ENCODE results near the gene TRIO. TPM values are rescaled to one million over a fixed set of nuclear protein-coding genes. Genes with fewer than 3 reads are reported as not detected.

TRIO gene
- total RNA-seq, 5 donors from 2014 or later (not counting 1 experiment from before 2014, with no cell fraction given) = 6.2 to 31.1 (median 11.8) TPM

DNA sequence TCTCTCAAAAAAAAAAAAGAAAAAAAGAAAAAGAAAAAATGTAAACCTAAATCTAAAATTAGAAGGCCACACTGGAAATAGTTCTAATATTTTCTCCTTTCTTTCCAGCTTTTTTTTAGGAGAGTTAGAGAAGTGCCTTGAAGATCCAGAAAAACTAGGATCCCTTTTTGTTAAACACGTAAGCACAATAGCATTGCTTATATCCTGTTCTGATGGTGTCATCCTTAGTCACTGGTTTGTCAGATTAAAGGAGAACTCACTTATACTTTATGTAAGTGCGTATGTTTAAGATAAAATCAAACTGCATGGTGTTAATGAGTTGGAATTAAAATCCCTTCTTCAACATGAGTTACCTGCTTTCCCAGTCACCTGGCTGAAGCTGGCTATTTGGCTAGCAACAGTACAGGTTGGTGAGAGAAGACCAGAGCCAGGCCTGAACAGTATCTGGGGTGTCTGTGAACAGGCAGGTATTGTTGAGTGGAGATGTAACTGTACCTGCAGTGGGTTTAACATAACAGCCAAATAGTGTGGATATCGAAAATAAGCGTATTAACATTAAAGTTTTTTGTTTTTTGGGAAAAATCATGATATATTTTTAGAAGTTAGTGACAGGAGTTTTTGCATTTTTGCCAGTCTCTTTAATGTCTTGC is 333.8 kb downstream of the TRIO start:
- Histone ChIP-seq H3K27ac (ENCODE audit: low read length) (no peak overlapping the region), H3K27me3 (replicated peaks in 1 of 2; ENCODE audit: control insufficient read depth in 2 of 2, extremely low read depth in 1 of 2, insufficient read depth in 2 of 2, low read length in 1 of 2) (no peaks in the 10 kb centered on the region), H3K4me3 (ENCODE audit: control insufficient read depth in 1 of 2, extremely low read depth in 1 of 2, low read length in 1 of 2) (no peak overlapping the region), H3K4me1 (ENCODE audit: control insufficient read depth in 1 of 2, extremely low read depth in 1 of 2, insufficient read depth in 2 of 2, low read length in 2 of 2) (no peaks in the 10 kb centered on the region), H3K36me3 (ENCODE audit: control insufficient read depth in 2 of 2, extremely low read depth in 1 of 2, insufficient read depth in 1 of 2, low read length in 1 of 2) (no peaks in the 10 kb centered on the region), H3K9me3 (no peaks in the 10 kb centered on the region)
- Mint-ChIP-seq H3K27ac (no peak overlapping the region), H3K4me1 (peaks cover 0 to 4% (median 3%) of the 10 kb centered on the region in 3 donors), H3K9me3 (no peaks in the 10 kb centered on the region), H3K27me3 (no peaks in the 10 kb centered on the region), H3K36me3 (peaks cover 3% of the 10 kb centered on the region), H3K4me3 (no peak overlapping the region)
- ATAC-seq (replicated peaks in 1 of 4) = no peak
- DNase-seq = no peak
- ChIA-PET CTCF (no interaction called here), POLR2A (no interaction called here)
- no CpG with 5 or more reads among the region's 4 CpGs for WGBS (ENCODE audit: insufficient coverage)

DNA sequence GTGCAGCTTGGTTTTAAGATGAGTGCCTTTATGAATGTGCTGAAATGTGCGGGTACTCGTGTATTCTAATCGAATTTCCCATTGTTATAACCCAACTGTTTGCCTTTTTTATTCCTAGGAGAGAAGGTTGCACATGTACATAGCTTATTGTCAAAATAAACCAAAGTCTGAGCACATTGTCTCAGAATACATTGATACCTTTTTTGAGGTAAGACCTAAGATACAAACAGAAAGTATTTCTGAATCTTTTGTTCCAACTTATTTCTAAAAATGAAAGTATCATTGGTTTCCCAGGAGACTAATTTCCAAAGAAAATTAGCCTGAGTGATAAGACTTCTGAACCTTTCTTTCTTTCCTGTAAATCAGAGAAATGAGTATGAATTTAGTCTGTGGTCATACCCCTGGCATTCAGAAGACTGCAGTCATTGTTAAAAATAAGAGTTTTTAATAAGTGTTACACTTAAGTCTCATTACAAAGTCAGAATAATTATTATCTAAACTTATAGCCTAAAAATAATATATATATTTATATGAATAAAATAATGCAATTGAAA is 336.1 kb downstream of the TRIO start:
- H3K27ac ChIP-seq (ENCODE audit: low read length) = no peak overlapping the region
- no peaks in the 10 kb centered on the region for H3K9me3 Mint-ChIP-seq
- H3K4me3 ChIP-seq (ENCODE audit: control insufficient read depth in 1 of 2, extremely low read depth in 1 of 2, low read length in 1 of 2) = no peak overlapping the region
- no peaks in the 10 kb centered on the region for H3K27me3 ChIP-seq (replicated peaks in 1 of 2; ENCODE audit: control insufficient read depth in 2 of 2, extremely low read depth in 1 of 2, insufficient read depth in 2 of 2, low read length in 1 of 2)
- 80% methylated on average over 2 of the region's 3 CpGs for WGBS (ENCODE audit: insufficient coverage)
- H3K4me1 Mint-ChIP-seq = peaks cover 0 to 4% (median 3%) of the 10 kb centered on the region in 3 donors
- H3K9me3 ChIP-seq = no peaks in the 10 kb centered on the region
- no peaks in the 10 kb centered on the region for H3K4me1 ChIP-seq (ENCODE audit: control insufficient read depth in 1 of 2, extremely low read depth in 1 of 2, insufficient read depth in 2 of 2, low read length in 2 of 2)
- ChIA-PET CTCF (no interaction called here), POLR2A (no interaction called here)
- no peak overlapping the region for H3K27ac Mint-ChIP-seq
- DNase-seq (no peak), ATAC-seq (replicated peaks in 1 of 4) (no peak)
- no peak overlapping the region for H3K4me3 Mint-ChIP-seq
- peaks cover 0 to 4% of the 10 kb centered on the region in 2 donors for H3K36me3 ChIP-seq (ENCODE audit: control insufficient read depth in 2 of 2, extremely low read depth in 1 of 2, insufficient read depth in 1 of 2, low read length in 1 of 2)
- peaks cover 3% of the 10 kb centered on the region for H3K36me3 Mint-ChIP-seq
- H3K27me3 Mint-ChIP-seq = no peaks in the 10 kb centered on the region

DNA sequence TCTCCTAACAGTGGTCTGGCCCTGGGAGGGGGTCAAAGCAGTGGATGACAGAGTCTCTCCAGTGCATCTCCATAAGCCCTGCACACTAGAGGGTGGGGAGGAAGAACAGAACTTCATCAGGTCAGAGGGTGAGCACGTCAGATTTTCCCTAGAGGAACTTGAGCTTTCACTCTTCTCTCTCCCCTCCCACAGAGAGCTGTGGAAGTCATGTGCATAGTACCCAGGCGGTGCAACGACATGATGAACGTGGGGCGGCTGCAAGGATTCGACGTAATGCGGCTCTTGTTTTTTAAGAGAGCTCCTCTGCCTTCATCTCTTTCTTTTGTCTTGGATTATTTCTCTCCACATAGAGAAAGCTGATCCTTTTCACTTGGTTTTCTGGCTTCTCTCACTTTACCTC is 338.2 kb downstream of the TRIO start:
- POLR2A ChIA-PET = no interaction called here
- no peak overlapping the region for H3K4me3 Mint-ChIP-seq

DNA sequence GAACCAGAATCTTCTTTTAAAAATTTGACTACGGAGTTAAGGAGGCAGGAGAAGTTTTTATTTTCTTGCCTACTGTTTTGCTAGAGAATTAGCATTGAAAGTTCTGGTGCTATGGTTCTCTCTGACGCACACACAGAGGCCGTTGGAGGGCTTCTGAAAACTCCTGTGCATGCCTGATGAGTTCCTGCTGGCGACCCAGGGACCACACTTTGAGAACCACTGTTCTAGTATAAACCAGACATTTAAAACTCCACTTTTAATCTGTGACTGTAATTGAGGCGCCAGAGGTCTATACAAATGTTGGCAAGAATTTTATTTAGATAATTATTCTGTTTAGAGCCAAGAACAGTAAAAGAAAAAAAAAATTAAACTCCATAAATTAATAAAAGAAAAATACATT is 338.9 kb downstream of the TRIO start:
- H3K27me3 ChIP-seq (replicated peaks in 1 of 2; ENCODE audit: control insufficient read depth in 2 of 2, extremely low read depth in 1 of 2, insufficient read depth in 2 of 2, low read length in 1 of 2) = no peaks in the 10 kb centered on the region
- ATAC-seq (replicated peaks in 1 of 4) (no peak), DNase-seq (no peak)
- Mint-ChIP-seq H3K36me3 (peaks cover 3% of the 10 kb centered on the region), H3K4me3 (no peak overlapping the region), H3K27ac (no peak overlapping the region), H3K27me3 (no peaks in the 10 kb centered on the region), H3K9me3 (no peaks in the 10 kb centered on the region), H3K4me1 (peaks cover 3 to 10% (median 4%) of the 10 kb centered on the region in 3 donors)
- peaks cover 0 to 4% of the 10 kb centered on the region in 2 donors for H3K36me3 ChIP-seq (ENCODE audit: control insufficient read depth in 2 of 2, extremely low read depth in 1 of 2, insufficient read depth in 1 of 2, low read length in 1 of 2)
- no peaks in the 10 kb centered on the region for H3K9me3 ChIP-seq
- H3K27ac ChIP-seq (ENCODE audit: low read length) = no peak overlapping the region
- 70% methylated on average over 2 of the region's 5 CpGs for WGBS (ENCODE audit: insufficient coverage)
- CTCF ChIA-PET = no interaction called here
- no peak overlapping the region for H3K4me3 ChIP-seq (ENCODE audit: control insufficient read depth in 1 of 2, extremely low read depth in 1 of 2, low read length in 1 of 2)
- H3K4me1 ChIP-seq (ENCODE audit: control insufficient read depth in 1 of 2, extremely low read depth in 1 of 2, insufficient read depth in 2 of 2, low read length in 2 of 2) = peaks cover 0 to 2% of the 10 kb centered on the region in 2 experiments
- POLR2A ChIA-PET = interaction anchor here in 1 of 2 donors (0.6 kb wide), 1 partner anchor 123 kb away, joined by 3 read pairs; no protein-coding TSS in a partner anchor

More for the DNA sequence above, 338.2 kb downstream of the TRIO start:
- H3K27ac ChIP-seq (ENCODE audit: low read length) = no peak overlapping the region
- H3K4me3 ChIP-seq (ENCODE audit: control insufficient read depth in 1 of 2, extremely low read depth in 1 of 2, low read length in 1 of 2) = no peak overlapping the region
- no peaks in the 10 kb centered on the region for H3K9me3 Mint-ChIP-seq
- H3K27me3 Mint-ChIP-seq = no peaks in the 10 kb centered on the region
- H3K9me3 ChIP-seq = no peaks in the 10 kb centered on the region
- H3K27ac Mint-ChIP-seq = no peak overlapping the region
- peaks cover 3% of the 10 kb centered on the region for H3K36me3 Mint-ChIP-seq
- no peaks in the 10 kb centered on the region for H3K27me3 ChIP-seq (replicated peaks in 1 of 2; ENCODE audit: control insufficient read depth in 2 of 2, extremely low read depth in 1 of 2, insufficient read depth in 2 of 2, low read length in 1 of 2)
- DNase-seq (no peak), ATAC-seq (replicated peaks in 1 of 4) (no peak)
- CTCF ChIA-PET = interaction anchor here in 1 of 2 donors (0.5 to 0.7 kb wide), 2 partner anchors 11 to 143 kb away, joined by 5 read pairs; no protein-coding TSS in a partner anchor
- peaks cover 0 to 4% of the 10 kb centered on the region in 2 donors for H3K36me3 ChIP-seq (ENCODE audit: control insufficient read depth in 2 of 2, extremely low read depth in 1 of 2, insufficient read depth in 1 of 2, low read length in 1 of 2)
- peaks cover 3 to 10% (median 4%) of the 10 kb centered on the region in 3 donors for H3K4me1 Mint-ChIP-seq
- WGBS (ENCODE audit: insufficient coverage) = 100% methylated on average over 7 of the region's 8 CpGs
- peaks cover 0 to 2% of the 10 kb centered on the region in 2 experiments for H3K4me1 ChIP-seq (ENCODE audit: control insufficient read depth in 1 of 2, extremely low read depth in 1 of 2, insufficient read depth in 2 of 2, low read length in 2 of 2)

DNA sequence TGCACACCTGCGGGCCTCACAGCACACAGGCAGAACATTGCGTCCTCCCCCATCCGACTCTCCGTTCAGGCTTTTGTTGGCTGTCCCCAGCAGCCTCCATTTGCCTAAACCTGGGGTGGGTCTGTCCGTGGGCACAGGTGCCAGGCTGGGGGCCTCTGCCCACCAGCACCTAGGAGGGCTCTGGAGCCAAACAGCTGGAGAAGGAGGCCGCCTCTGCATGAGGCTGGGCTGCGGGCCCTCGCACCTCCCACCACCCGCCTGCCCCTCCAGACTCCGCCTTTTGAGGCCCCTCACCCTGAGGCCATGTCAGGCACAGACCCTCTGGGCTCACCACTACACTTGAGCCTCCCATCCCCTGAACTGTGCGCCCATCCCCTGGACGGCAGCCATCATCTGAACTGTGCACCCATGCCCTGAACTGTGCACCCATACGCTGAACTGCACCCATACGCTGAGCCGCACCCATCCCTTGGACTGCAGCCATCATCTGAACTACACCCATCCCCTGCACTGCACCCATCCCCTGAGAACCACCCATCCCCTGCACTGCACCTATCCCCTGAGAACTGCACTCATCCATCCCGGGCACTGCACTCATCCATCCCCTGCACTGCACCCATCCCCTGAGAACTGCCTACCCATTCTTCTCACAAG is 340.5 kb downstream of the TRIO start:
- WGBS (ENCODE audit: insufficient coverage) = 91% methylated on average over 12 of the region's 16 CpGs
- H3K4me3 Mint-ChIP-seq = no peak overlapping the region
- H3K4me1 Mint-ChIP-seq = peaks cover 3 to 10% (median 4%) of the 10 kb centered on the region in 3 donors
- H3K27me3 ChIP-seq (replicated peaks in 1 of 2; ENCODE audit: control insufficient read depth in 2 of 2, extremely low read depth in 1 of 2, insufficient read depth in 2 of 2, low read length in 1 of 2) = no peaks in the 10 kb centered on the region
- H3K36me3 Mint-ChIP-seq = no peaks in the 10 kb centered on the region
- ChIA-PET POLR2A (no interaction called here), CTCF (no interaction called here)
- no peak overlapping the region for H3K4me3 ChIP-seq (ENCODE audit: control insufficient read depth in 1 of 2, extremely low read depth in 1 of 2, low read length in 1 of 2)
- DNase-seq (no peak), ATAC-seq (replicated peaks in 1 of 4) (no peak)
- peaks cover 0 to 9% of the 10 kb centered on the region in 2 donors for H3K36me3 ChIP-seq (ENCODE audit: control insufficient read depth in 2 of 2, extremely low read depth in 1 of 2, insufficient read depth in 1 of 2, low read length in 1 of 2)
- H3K27ac ChIP-seq (ENCODE audit: low read length) = no peak overlapping the region
- no peak overlapping the region for H3K27ac Mint-ChIP-seq
- peaks cover 0 to 2% of the 10 kb centered on the region in 2 experiments for H3K4me1 ChIP-seq (ENCODE audit: control insufficient read depth in 1 of 2, extremely low read depth in 1 of 2, insufficient read depth in 2 of 2, low read length in 2 of 2)
- no peaks in the 10 kb centered on the region for H3K27me3 Mint-ChIP-seq
- no peaks in the 10 kb centered on the region for H3K9me3 ChIP-seq
- peaks cover 0 to 4% (median 0%) of the 10 kb centered on the region in 3 donors for H3K9me3 Mint-ChIP-seq

DNA sequence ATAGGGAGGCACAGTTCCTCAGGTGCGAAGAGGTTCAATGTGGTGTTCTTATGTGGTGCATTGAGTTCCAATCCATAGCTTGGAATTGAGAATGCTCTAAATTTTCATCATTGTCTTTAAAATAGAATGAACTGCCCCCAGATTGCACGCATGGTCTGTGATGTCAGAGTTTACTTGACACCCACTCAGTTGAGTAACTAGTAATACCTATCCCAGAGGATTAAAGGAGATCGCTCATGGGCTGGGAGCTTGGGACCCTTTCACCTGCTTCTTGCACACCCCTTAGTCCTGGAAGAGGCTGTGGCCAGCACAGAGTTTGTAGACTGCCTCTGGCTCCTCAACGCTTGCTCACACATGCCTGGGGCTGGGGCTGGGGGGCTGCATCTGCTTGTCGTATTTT is 343.3 kb downstream of the TRIO start:
- Mint-ChIP-seq H3K36me3 (no peaks in the 10 kb centered on the region), H3K27me3 (no peaks in the 10 kb centered on the region), H3K9me3 (peaks cover 0 to 4% (median 0%) of the 10 kb centered on the region in 3 donors), H3K4me1 (peaks cover 0 to 10% (median 0%) of the 10 kb centered on the region in 3 donors), H3K4me3 (no peak overlapping the region), H3K27ac (no peak overlapping the region)
- Histone ChIP-seq H3K9me3 (no peaks in the 10 kb centered on the region), H3K4me3 (ENCODE audit: control insufficient read depth in 1 of 2, extremely low read depth in 1 of 2, low read length in 1 of 2) (no peak overlapping the region), H3K27me3 (replicated peaks in 1 of 2; ENCODE audit: control insufficient read depth in 2 of 2, extremely low read depth in 1 of 2, insufficient read depth in 2 of 2, low read length in 1 of 2) (peaks cover 0 to 2% of the 10 kb centered on the region in 2 experiments), H3K36me3 (ENCODE audit: control insufficient read depth in 2 of 2, extremely low read depth in 1 of 2, insufficient read depth in 1 of 2, low read length in 1 of 2) (peaks cover 0 to 10% of the 10 kb centered on the region in 2 donors), H3K27ac (ENCODE audit: low read length) (no peak overlapping the region), H3K4me1 (ENCODE audit: control insufficient read depth in 1 of 2, extremely low read depth in 1 of 2, insufficient read depth in 2 of 2, low read length in 2 of 2) (peaks cover 0 to 2% of the 10 kb centered on the region in 2 experiments)
- ATAC-seq (replicated peaks in 1 of 4) (no peak), DNase-seq (no peak)
- 94% methylated on average over 4 of the region's 5 CpGs for WGBS (ENCODE audit: insufficient coverage)
- ChIA-PET POLR2A (no interaction called here), CTCF (no interaction called here)

Data from T-cell (primary cell).